Neuronal stem cell (in vitro differentiated cells): Measurements from ENCODE around the gene ITSN2.

ENCODE experiments used
- DNase-seq: peaks from one replicate; pipeline ENCODE4 v3.0.0-alpha.2; 2013; ENCODE audit warnings: low spot score
- H2AFZ ChIP-seq: one replicate; pipeline ENCODE4 v1.6.1; 2013; ENCODE audit warnings: mild to moderate bottlenecking, low read length, inconsistent platforms
- H2AK5ac ChIP-seq: 2 replicates; pipeline ENCODE4 v1.6.1; 2013; ENCODE audit warnings: low read depth, mild to moderate bottlenecking, inconsistent platforms, low read length, moderate library complexity, mixed read lengths
- H2BK120ac ChIP-seq: 2 replicates; pipeline ENCODE4 v1.6.1; 2013; ENCODE audit warnings: low read depth, mild to moderate bottlenecking, inconsistent platforms, low read length, moderate library complexity, mixed read lengths
- H2BK12ac ChIP-seq: one replicate; pipeline ENCODE4 v1.6.1; 2013; ENCODE audit warnings: low read length, inconsistent platforms
- H2BK15ac ChIP-seq: 2 replicates; pipeline ENCODE4 v1.6.1; 2013; ENCODE audit warnings: mild to moderate bottlenecking, low read length, inconsistent platforms, mixed read lengths
- H2BK5ac ChIP-seq: one replicate; pipeline ENCODE4 v1.6.1; 2013; ENCODE audit warnings: inconsistent platforms, mild to moderate bottlenecking, low read length, moderate library complexity
- H3K14ac ChIP-seq: one replicate; pipeline ENCODE4 v1.6.1; 2013; ENCODE audit warnings: low read length, inconsistent platforms
- H3K18ac ChIP-seq: 2 replicates; pipeline ENCODE4 v1.6.1; 2013; ENCODE audit warnings: low read length, inconsistent platforms
- H3K23ac ChIP-seq: 2 replicates; pipeline ENCODE4 v1.6.1; 2013; ENCODE audit warnings: low read depth, mild to moderate bottlenecking, mixed read lengths, low read length, inconsistent platforms; ENCODE audit not compliant: poor library complexity
- H3K27ac ChIP-seq: replicated peaks from 3 replicates; pipeline ENCODE4 v1.5.1; 2013; ENCODE audit warnings: low read length, inconsistent platforms
- H3K27me3 ChIP-seq, 3 experiments: 2 replicates each; pipeline ENCODE4 v1.6.1; 2013; ENCODE audit warnings: low read length in 3 of 3, mild to moderate bottlenecking in 2 of 3, inconsistent platforms in 1 of 3, low read depth in 1 of 3, mixed read lengths in 1 of 3, moderate library complexity in 1 of 3; ENCODE audit not compliant: control insufficient read depth in 3 of 3, insufficient read depth in 3 of 3
- H3K36me3 ChIP-seq, 2 donors: replicated peaks in 1 of 2; 2 replicates each; pipeline ENCODE4 v1.6.1; 2013; ENCODE audit warnings: low read length in 2 of 2; ENCODE audit not compliant: control insufficient read depth in 2 of 2, insufficient read depth in 2 of 2
- H3K4ac ChIP-seq: 2 replicates; pipeline ENCODE4 v1.6.1; 2013; ENCODE audit warnings: inconsistent platforms, mild to moderate bottlenecking, low read length, moderate library complexity
- H3K4me1 ChIP-seq, 2 donors: 1 replicate in 1 of 2; 2 replicates in 1 of 2; pipeline ENCODE4 v1.6.1; 2013; ENCODE audit warnings: low read length in 2 of 2, low read depth in 1 of 2; ENCODE audit not compliant: control insufficient read depth in 2 of 2, insufficient read depth in 1 of 2
- H3K4me2 ChIP-seq: one replicate; pipeline ENCODE4 v1.6.1; 2013; ENCODE audit warnings: mild to moderate bottlenecking, low read length, inconsistent platforms; ENCODE audit not compliant: insufficient read depth, poor library complexity, severe bottlenecking
- H3K4me3 ChIP-seq, 2 donors: 2 replicates each; pipeline ENCODE4 v1.5.1; 2013; ENCODE audit warnings: low read length in 2 of 2, mild to moderate bottlenecking in 2 of 2, inconsistent platforms in 1 of 2, moderate library complexity in 1 of 2
- H3K79me1 ChIP-seq: one replicate; pipeline ENCODE4 v1.6.1; 2013; ENCODE audit warnings: low read depth, mild to moderate bottlenecking, inconsistent platforms, low read length, moderate library complexity
- H3K9ac ChIP-seq: one replicate; pipeline ENCODE4 v1.6.1; 2013; ENCODE audit warnings: mild to moderate bottlenecking, low read depth, low read length, inconsistent platforms; ENCODE audit not compliant: poor library complexity
- H3K9me3 ChIP-seq, 2 donors: replicated peaks in 1 of 2; 2 replicates each; pipeline versions ENCODE3 to v1.6.1; 2013; ENCODE audit warnings: low read length in 2 of 2, mild to moderate bottlenecking in 2 of 2, inconsistent platforms in 1 of 2, low read depth in 1 of 2, mixed read lengths in 1 of 2, moderate library complexity in 1 of 2; ENCODE audit not compliant: control insufficient read depth in 2 of 2, insufficient read depth in 1 of 2
- H4K8ac ChIP-seq: one replicate; pipeline ENCODE4 v1.6.1; 2013; ENCODE audit warnings: low read depth, mild to moderate bottlenecking, inconsistent platforms, low read length, moderate library complexity
- H4K91ac ChIP-seq: one replicate; pipeline ENCODE4 v1.6.1; 2013; ENCODE audit warnings: low read length, low read depth, mild to moderate bottlenecking, inconsistent platforms; ENCODE audit not compliant: poor library complexity
- WGBS, 2 donors: extraction: QIAGEN DNeasy Blood & Tissue Kit; methylation state at CpG; one replicate each; pipeline ENCODE4 v1.1.7; 2013; ENCODE audit warnings: missing lambda C conversion rate in 2 of 2, mixed read lengths in 1 of 2; ENCODE audit not compliant: insufficient read length in 2 of 2, insufficient replicate concordance in 1 of 2; ENCODE audit errors: extremely low coverage in 2 of 2; 5-methylcytosine and 5-hydroxymethylcytosine counted together

The ITSN2 gene

GRCh38 chr2:24301599-24301998 lies 58.7 kb downstream of the ITSN2 start:
- H3K4me2 ChIP-seq: no peak overlapping the region
- no peaks in the 10 kb centered on the region for H3K27me3 ChIP-seq
- H3K4me1 ChIP-seq: peaks cover 2 to 6% of the 10 kb centered on the region in 2 donors
- no peak overlapping the region for H4K91ac ChIP-seq
- no peak overlapping the region for H3K27ac ChIP-seq
- H4K8ac ChIP-seq: no peak overlapping the region
- H2AK5ac ChIP-seq: no peak overlapping the region
- no peak overlapping the region for H2BK5ac ChIP-seq
- H3K4ac ChIP-seq: no peak overlapping the region
- no peak overlapping the region for H2BK120ac ChIP-seq
- DNase-seq: no peak
- peaks cover 0 to 2% of the 10 kb centered on the region in 2 donors for H3K9me3 ChIP-seq
- H2AFZ ChIP-seq: no peak overlapping the region
- H3K23ac ChIP-seq: no peak overlapping the region
- no peak overlapping the region for H3K4me3 ChIP-seq
- WGBS, 2 donors: no CpG with 5 or more reads among the region's 6 CpGs
- H3K79me1 ChIP-seq: no peaks in the 10 kb centered on the region
- no peak overlapping the region for H3K18ac ChIP-seq
- no peak overlapping the region for H2BK12ac ChIP-seq
- H3K14ac ChIP-seq: no peak overlapping the region
- no peak overlapping the region for H2BK15ac ChIP-seq
- H3K36me3 ChIP-seq: peaks cover 2 to 42% of the 10 kb centered on the region in 2 donors
- H3K9ac ChIP-seq: no peak overlapping the region

- H3K4me2 ChIP-seq: no peak overlapping the region
- H3K9me3 ChIP-seq: peaks cover 0 to 6% of the 10 kb centered on the region in 2 donors
- no peak overlapping the region for H3K18ac ChIP-seq
- H4K8ac ChIP-seq: no peak overlapping the region
- no peak overlapping the region for H2BK5ac ChIP-seq
- no peak overlapping the region for H2BK12ac ChIP-seq
- peaks cover 5 to 65% of the 10 kb centered on the region in 2 donors for H3K36me3 ChIP-seq
- H3K4ac ChIP-seq: no peak overlapping the region
- no peak overlapping the region for H4K91ac ChIP-seq
- no peak overlapping the region for H2BK120ac ChIP-seq
- no peak overlapping the region for H3K9ac ChIP-seq
- H3K4me3 ChIP-seq: no peak overlapping the region
- no peak overlapping the region for H2AFZ ChIP-seq
- no peak overlapping the region for H3K27ac ChIP-seq
- H3K14ac ChIP-seq: no peak overlapping the region
- WGBS, 2 donors: no CpG with 5 or more reads among the region's 4 CpGs
- H3K4me1 ChIP-seq: no peaks in the 10 kb centered on the region
- no peak overlapping the region for H2BK15ac ChIP-seq
- H3K79me1 ChIP-seq: no peaks in the 10 kb centered on the region
- no peaks in the 10 kb centered on the region for H3K27me3 ChIP-seq
- H2AK5ac ChIP-seq: no peak overlapping the region
- no peak overlapping the region for H3K23ac ChIP-seq
- DNase-seq: no peak
Measured at GRCh38 chr2:24297663-24298062, 62.7 kb downstream of the ITSN2 start.

- Histone ChIP-seq H3K14ac (no peak overlapping the region), H3K36me3 (no peaks in the 10 kb centered on the region), H4K8ac (no peak overlapping the region), H3K4me1 (no peaks in the 10 kb centered on the region), H2BK15ac (no peak overlapping the region), H3K4me2 (no peak overlapping the region), H3K27ac (no peak overlapping the region), H2BK120ac (no peak overlapping the region), H3K23ac (no peak overlapping the region), H3K4ac (no peak overlapping the region), H2BK5ac (no peak overlapping the region), H3K27me3 (no peaks in the 10 kb centered on the region), H3K9ac (no peak overlapping the region), H2AK5ac (no peak overlapping the region), H2BK12ac (no peak overlapping the region), H3K79me1 (peaks cover 2% of the 10 kb centered on the region), H4K91ac (no peak overlapping the region), H3K18ac (no peak overlapping the region), H2AFZ (no peak overlapping the region), H3K4me3 (no peak overlapping the region), H3K9me3 (no peaks in the 10 kb centered on the region)
- WGBS, 2 donors: no CpG with 5 or more reads among the region's 1 CpG
- DNase-seq: no peak
Measured at GRCh38 chr2:24287171-24287570, 73.2 kb downstream of the ITSN2 start.

DNA sequence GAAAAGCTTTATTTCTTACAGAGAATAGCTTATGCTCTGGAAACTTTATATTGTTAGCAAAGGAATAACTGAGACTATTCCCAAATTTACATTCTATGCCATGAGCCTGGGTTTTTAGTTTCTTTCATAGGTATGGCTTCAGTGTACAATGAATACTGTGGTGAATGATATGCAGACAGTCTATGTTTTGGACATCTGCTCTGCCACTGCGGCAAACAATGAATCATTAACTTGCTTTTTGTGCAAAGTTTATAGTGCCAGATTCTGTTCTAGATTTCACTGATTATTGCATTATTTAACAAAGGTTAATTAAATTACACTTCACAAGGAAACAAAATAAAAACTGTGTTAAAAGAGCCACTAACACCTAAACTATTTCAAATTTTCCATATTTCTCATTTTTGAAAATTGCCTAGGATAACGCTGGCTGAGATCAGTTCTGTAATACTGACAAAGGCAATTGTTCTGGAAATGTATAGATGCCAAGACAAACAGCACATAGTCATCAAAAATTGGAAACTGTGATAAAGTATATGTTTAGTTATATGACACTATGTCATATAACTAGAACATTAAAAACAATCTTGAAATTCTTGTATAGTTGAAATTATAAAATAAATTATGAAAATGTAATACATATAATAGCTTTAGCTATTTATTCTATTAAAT lies 74.7 kb downstream of the ITSN2 start:
- Histone ChIP-seq H4K8ac (no peak overlapping the region), H3K79me1 (no peaks in the 10 kb centered on the region), H2BK15ac (no peak overlapping the region), H3K9me3 (no peaks in the 10 kb centered on the region), H4K91ac (no peak overlapping the region), H3K4me3 (no peak overlapping the region), H3K4me1 (no peaks in the 10 kb centered on the region), H3K14ac (no peak overlapping the region), H2BK5ac (no peak overlapping the region), H3K9ac (no peak overlapping the region), H3K27me3 (no peaks in the 10 kb centered on the region), H3K23ac (no peak overlapping the region), H3K4me2 (no peak overlapping the region), H3K4ac (no peak overlapping the region), H2BK120ac (no peak overlapping the region), H2BK12ac (no peak overlapping the region), H2AK5ac (no peak overlapping the region), H3K36me3 (no peaks in the 10 kb centered on the region), H2AFZ (no peak overlapping the region), H3K27ac (no peak overlapping the region), H3K18ac (no peak overlapping the region)
- no peak for DNase-seq
- no CpG with 5 or more reads among the region's 2 CpGs for WGBS, 2 donors
